GM12891 (cell line): ENCODE data around the gene FSTL5.

ENCODE experiments used
- PAX5 ChIP-seq: IDR thresholded peaks from 2 replicates; pipeline ENCODE4 v1.6.1; 2011; ENCODE audit warnings: low read length, moderate library complexity, mild to moderate bottlenecking; ENCODE audit not compliant: insufficient read depth, severe bottlenecking
- POLR2A ChIP-seq: IDR thresholded peaks from 2 replicates; pipeline ENCODE4 v1.6.1; 2011; ENCODE audit warnings: low read depth, low read length, control low read depth
- POLR2AphosphoS5 ChIP-seq: IDR thresholded peaks from 2 replicates; pipeline ENCODE4 v1.6.1; 2011; ENCODE audit warnings: low read depth, low read length, control low read depth
- POU2F2 ChIP-seq: IDR thresholded peaks from 2 replicates; pipeline ENCODE4 v1.6.1; 2011; ENCODE audit warnings: low read depth, mild to moderate bottlenecking, control low read depth, low read length, moderate library complexity
- SPI1 ChIP-seq: IDR thresholded peaks from 2 replicates; pipeline ENCODE4 v1.6.1; 2011; ENCODE audit warnings: low read depth, low read length, control low read depth
- TAF1 ChIP-seq: IDR thresholded peaks from 2 replicates; pipeline ENCODE4 v1.6.1; 2011; ENCODE audit warnings: low read depth, low read length, control low read depth

DNA sequence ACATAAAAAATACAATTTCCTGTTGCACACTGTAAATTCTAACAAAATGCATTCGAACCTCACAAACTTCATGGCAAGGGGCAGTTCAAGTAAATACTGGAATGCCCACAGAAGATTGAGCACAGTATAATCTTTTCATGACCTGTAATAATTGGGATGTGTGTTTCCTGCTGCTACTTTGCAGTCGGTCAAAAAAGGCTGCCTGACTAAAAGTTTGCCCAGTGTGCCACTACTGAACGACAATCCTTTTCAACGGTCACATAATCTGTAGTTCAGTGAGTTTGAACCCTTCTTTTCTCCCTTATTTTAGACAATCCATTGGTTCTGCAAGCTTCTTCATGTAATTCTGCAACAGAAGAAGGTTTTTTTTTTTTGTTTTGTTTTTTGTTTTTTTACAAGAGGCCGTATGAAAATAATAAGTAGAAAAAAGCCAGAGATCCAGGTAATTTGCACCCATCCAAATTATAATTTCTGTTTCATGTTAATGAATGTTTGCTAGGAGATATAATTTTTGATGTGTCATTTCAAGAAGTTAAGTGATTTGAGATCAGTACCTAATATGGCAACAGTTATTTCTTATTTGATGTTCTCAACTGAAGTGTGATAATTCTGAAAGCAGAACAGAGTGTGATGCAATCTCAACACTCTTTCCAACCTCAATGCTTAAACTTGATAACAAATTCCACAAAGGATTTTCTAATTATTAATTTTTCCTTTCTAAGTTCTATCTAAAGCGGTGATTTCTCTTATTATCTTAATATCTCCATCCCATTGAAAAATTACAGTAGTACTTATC is 237.6 kb downstream of the FSTL5 start:
- TF ChIP-seq POLR2A (no peak), TAF1 (no peak), POLR2AphosphoS5 (no peak), SPI1 (no peak), POU2F2 (no peak), PAX5 (no peak)
